Fibroblast of the aortic adventitia (primary cell): ENCODE measurements around the gene HSD11B1L. TPM values are rescaled to one million over a fixed set of nuclear protein-coding genes. Genes with fewer than 3 reads are reported as not detected.
"Not testable (repeated sequence)": the region's sequence is repeated elsewhere in the genome, so short reads cannot be mapped to it uniquely, and the experiment has no call there.

Experiments used
- DNase-seq: peaks from one replicate; pipeline ENCODE4 v3.0.0-alpha.2; 2010; ENCODE audit warnings: low read depth
- H3K4me3 ChIP-seq: 2 replicates; pipeline ENCODE4 v1.5.1; 2011; ENCODE audit warnings: low read depth, mild to moderate bottlenecking, control low read depth, low read length, moderate library complexity
- CTCF ChIP-seq: IDR thresholded peaks from 2 replicates; pipeline ENCODE4 v1.5.1; 2011; ENCODE audit warnings: mild to moderate bottlenecking, low read length, control low read depth, inconsistent platforms; ENCODE audit not compliant: insufficient read depth
- total RNA-seq: library from RNA; depleted of rRNA; stranded (reverse); fragments of >200 nt; gene quantifications from 2 replicates; pipeline ENCODE4 v1.2.3, GENCODE V29; 2012; ENCODE audit warnings: low replicate concordance

HSD11B1L gene
- total RNA-seq, 1 donor = 10.8 TPM

- DNase-seq = no peak
- no peak for TF ChIP-seq CTCF
- no peak overlapping the region for H3K4me3 ChIP-seq
Observed at GRCh38 chr19:5684694-5685430, 4.0 kb downstream of the HSD11B1L start.

- peak overlapping the region; percentile 70 for H3K4me3 ChIP-seq
- DNase-seq = no peak
- no peak for TF ChIP-seq CTCF
Observed at GRCh38 chr19:5686326-5686646, 5.5 kb downstream of the HSD11B1L start.

- peak; percentile 90 for TF ChIP-seq CTCF
- peak; percentile 90 for DNase-seq
- H3K4me3 ChIP-seq = peak overlapping the region; percentile 70
Observed at GRCh38 chr19:5686647-5687359, 6.0 kb downstream of the HSD11B1L start.

GRCh38 chr19:5687360-5688198 lies 6.8 kb downstream of the HSD11B1L start:
- no peak for TF ChIP-seq CTCF
- no peak for DNase-seq
- H3K4me3 ChIP-seq = peak overlapping the region; percentile 60

- DNase-seq = not testable (repeated sequence)
Observed at GRCh38 chr19:5688262-5688881, 7.5 kb downstream of the HSD11B1L start.

GRCh38 chr19:5690125-5690954 lies 9.5 kb downstream of the HSD11B1L start, which contains the start of gene RPL36:
RPL36 (plus strand) TSS chr19:5690295; CDS start chr19:5690508, 213 bp downstream.
- peak; percentile 96 for TF ChIP-seq CTCF
- peak within 1 kb of the TSS; percentile 93 for H3K4me3 ChIP-seq
- peak; percentile 95 for DNase-seq

More at GRCh38 chr19:5688262-5688881, 7.5 kb downstream of the HSD11B1L start:
- H3K4me3 ChIP-seq = not testable (repeated sequence)
